Measurements from ENCODE around the gene TAPBP. TPM values are rescaled to one million over a fixed set of nuclear protein-coding genes. Genes with fewer than 3 reads are reported as not detected.

Gene TAPBP
- total and polyA plus RNA-seq, 9 of the 15 experiments (the other 6 are each of a cell fraction or from before 2014, with no cell fraction given) = 5.6 to 74.0 (median 22.3) TPM

DNA sequence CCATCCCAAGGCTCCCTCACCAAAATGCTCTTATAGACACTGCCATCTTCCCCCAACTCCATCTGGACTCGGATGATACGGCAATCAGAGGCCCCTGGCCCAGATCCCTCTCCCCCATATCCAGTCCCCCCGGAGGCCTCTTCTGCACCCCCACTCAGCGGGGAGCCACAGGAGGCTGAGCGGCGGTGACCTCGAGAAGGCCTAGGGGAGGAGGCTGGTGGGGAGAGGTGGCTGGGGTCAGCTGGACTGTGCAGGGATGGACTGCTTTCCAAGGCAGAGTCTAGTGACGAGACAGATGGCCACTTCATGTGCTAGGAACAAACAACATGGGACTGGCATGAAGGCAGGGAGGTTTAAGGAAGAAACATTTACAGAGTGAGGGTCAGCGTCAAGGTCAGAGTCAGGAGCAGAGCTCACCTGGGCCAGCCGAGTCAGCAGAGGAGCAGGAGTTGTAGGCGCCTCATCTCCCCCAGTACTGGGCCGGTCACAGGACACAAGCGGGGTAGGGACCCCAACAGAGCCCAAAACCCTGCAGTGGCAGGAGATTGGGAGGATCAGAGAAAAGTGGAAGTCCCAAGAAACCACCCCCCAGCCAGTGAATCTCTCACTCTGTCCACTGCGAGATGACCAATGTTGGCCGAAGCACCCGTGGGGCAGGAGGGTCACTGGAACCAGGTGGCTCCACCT lies 20.7 kb downstream of the TAPBP start:
- DNase-seq (ENCODE audit: extremely low read depth in 1 of 4, low spot score in 3 of 4) = no peak
- peaks cover 46% of the 10 kb centered on the region for H3K79me2 ChIP-seq (ENCODE audit: control insufficient read depth, insufficient read depth, low read length)
- H3K27me3 ChIP-seq (ENCODE audit: control insufficient read depth in 2 of 2, insufficient read depth in 2 of 2, low read length in 2 of 2) = no peaks in the 10 kb centered on the region
- POLR2A ChIA-PET = interaction anchor here (0.6 to 7.1 kb wide), 3 partner anchors 16 to 1155 kb away, joined by 3 to 90 read pairs (median 4); partner anchors contain the start of genes B3GALT4, RPS18 and VPS52
- peaks cover 21 to 30% of the 10 kb centered on the region in 2 experiments for H3K4me1 ChIP-seq (replicated peaks in 1 of 2; ENCODE audit: control insufficient read depth in 2 of 2, insufficient read depth in 2 of 2, low read length in 2 of 2)
- in situ Hi-C loops (cut with MboI) (no loop called here), intact Hi-C loops (cut with micrococcal nuclease) (no loop called here)
- TF ChIP-seq RBFOX2 (IDR thresholded peaks at IDR 0.05; ENCODE audit: low read depth, low read length) (peak; percentile 60), ETV5 (CRISPR knock-in tag; IDR thresholded peaks at IDR 0.05; ENCODE audit: low read depth) (no peak), POLR2G (IDR thresholded peaks at IDR 0.05; ENCODE audit: low read depth, low read length) (peak; percentile 43; the same call in 1 of the 2 replicates), POLR2AphosphoS2 (IDR thresholded peaks at IDR 0.05; ENCODE audit: low read length) (0 out of 2 replicates have a peak, but pooled peaks have one; percentile 38), HDAC3 (IDR thresholded peaks at IDR 0.05; ENCODE audit: borderline replicate concordance, partially characterized antibody) (no peak), KDM5B (IDR thresholded peaks at IDR 0.05; ENCODE audit: insufficient replicate concordance, low read depth, low read length) (peak; percentile 7), POLR2B (IDR thresholded peaks at IDR 0.05; ENCODE audit: low read depth, partially characterized antibody) (no peak), ZNF551 (CRISPR knock-in tag; IDR thresholded peaks at IDR 0.05) (no peak), STAT5A (IDR thresholded peaks at IDR 0.05; ENCODE audit: borderline replicate concordance, low read length) (no peak), IFI16 (CRISPR knock-in tag; IDR thresholded peaks at IDR 0.05) (no peak), NFIX (CRISPR knock-in tag; IDR thresholded peaks at IDR 0.05; ENCODE audit: low read depth) (no peak), BRCA1 (IDR thresholded peaks at IDR 0.05) (no peak), BRCA1 (CRISPR knock-in tag; IDR thresholded peaks at IDR 0.05) (no peak), HOXB6 (CRISPR knock-in tag; IDR thresholded peaks at IDR 0.05; ENCODE audit: borderline replicate concordance) (no peak), HNRNPK (IDR thresholded peaks at IDR 0.05; ENCODE audit: low read depth, low read length, poor library complexity, severe bottlenecking) (no peak)
- TF ChIP-seq, protein P1, sequence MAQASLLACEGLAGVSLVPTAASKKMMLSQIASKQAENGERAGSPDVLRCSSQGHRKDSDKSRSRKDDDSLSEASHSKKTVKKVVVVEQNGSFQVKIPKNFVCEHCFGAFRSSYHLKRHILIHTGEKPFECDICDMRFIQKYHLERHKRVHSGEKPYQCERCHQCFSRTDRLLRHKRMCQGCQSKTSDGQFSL (CRISPR knock-in tag; IDR thresholded peaks at IDR 0.05) = 0 out of 2 replicates have a peak, but pooled peaks have one; percentile 17
- TF ChIP-seq, protein P1 (tag; IDR thresholded peaks at IDR 0.05) = no peak
- no TSS peak for BruUV-seq (replicated peaks)
- H2AFZ ChIP-seq (ENCODE audit: low read depth, low read length) = no peak overlapping the region
- CTCF ChIA-PET (ENCODE audit: low intra/inter-chr PET ratio) = no interaction called here
- ATAC-seq = no peak
- H3K27ac ChIP-seq (ENCODE audit: extremely low read depth, low read depth, low read length) = no peak overlapping the region
- H3K4me3 ChIP-seq = no peak overlapping the region
- WGBS (ENCODE audit: insufficient coverage, low coverage, missing lambda C conversion rate) = 81% methylated on average over 16 of the region's 16 CpGs
- peaks cover 6% of the 10 kb centered on the region for H3K9me1 ChIP-seq (ENCODE audit: control insufficient read depth, insufficient read depth, low read length)
- no peaks in the 10 kb centered on the region for H3K9me3 ChIP-seq (replicated peaks; ENCODE audit: control insufficient read depth, insufficient read depth, low read depth, low read length)
- no peak for FAIRE-seq
- H4K20me1 ChIP-seq (replicated peaks; ENCODE audit: control insufficient read depth, insufficient read depth, low read length) = no peaks in the 10 kb centered on the region
- no peak overlapping the region for H3K4me2 ChIP-seq (ENCODE audit: insufficient read depth, low read length)
- peak overlapping the region in 1 of 2 experiments; percentile 50; a peak in 2 of 4 replicates for H3K9ac ChIP-seq (ENCODE audit: insufficient read depth in 1 of 2, low read depth in 2 of 2, low read length in 2 of 2)
- H3K36me3 ChIP-seq (ENCODE audit: control insufficient read depth, insufficient read depth, low read length) = peaks cover 66% of the 10 kb centered on the region

Data from K562 (cell line).